GM18508 (cell line): Measurements from ENCODE around the gene FAM222A.

Experiments
- ATAC-seq: cut with Tn5 transposase; IDR thresholded peaks from one replicate; pipeline ENCODE4 v1.9.1; 2021; ENCODE audit warnings: moderate number of reproducible peaks; ENCODE audit not compliant: insufficient read depth, unreplicated experiment

FAM222A gene

GRCh38 chr12:109756457-109756856, 42.8 kb downstream of the FAM222A start:
- no peak for ATAC-seq

GRCh38 chr12:109757671-109758265, 44.1 kb downstream of the FAM222A start:
- no peak for ATAC-seq

GRCh38 chr12:109758426-109759420, 45.1 kb downstream of the FAM222A start:
- ATAC-seq, result no peak

GRCh38 chr12:109759595-109759994, 46.0 kb downstream of the FAM222A start:
- ATAC-seq, result no peak

- ATAC-seq, result no peak
These were observed 46.7 kb downstream of the FAM222A start for GRCh38 chr12:109760031-109760929.

- no peak for ATAC-seq
These were observed 47.6 kb downstream of the FAM222A start for GRCh38 chr12:109760930-109761921.

GRCh38 chr12:109762071-109762672, 48.5 kb downstream of the FAM222A start:
- no peak for ATAC-seq

- no peak for ATAC-seq
These were observed 49.1 kb downstream of the FAM222A start for GRCh38 chr12:109762673-109763191.

- no peak for ATAC-seq
These were observed 49.7 kb downstream of the FAM222A start for GRCh38 chr12:109763201-109763841.

GRCh38 chr12:109764123-109764522, 50.5 kb downstream of the FAM222A start:
- ATAC-seq, result no peak

- no peak for ATAC-seq
These were observed 51.3 kb downstream of the FAM222A start for GRCh38 chr12:109764776-109765445.

- ATAC-seq, result no peak
These were observed 51.8 kb downstream of the FAM222A start for GRCh38 chr12:109765446-109765810.

- ATAC-seq, result no peak
These were observed 52.7 kb downstream of the FAM222A start for GRCh38 chr12:109766251-109766778.

GRCh38 chr12:109767456-109767855, 53.8 kb downstream of the FAM222A start:
- no peak for ATAC-seq

- ATAC-seq, result no peak
These were observed 54.6 kb downstream of the FAM222A start for GRCh38 chr12:109767991-109768900.

GRCh38 chr12:109768901-109769670, 55.5 kb downstream of the FAM222A start:
- ATAC-seq, result no peak
